LNCAP (cell line): Measurements from ENCODE around the gene LRRFIP1.

ENCODE experiments used
- CTCF ChIP-seq: fragments of 450-650 bp; IDR thresholded peaks from 2 replicates; pipeline ENCODE4 v1.5.1; 2017; ENCODE audit warnings: mild to moderate bottlenecking

Gene LRRFIP1

DNA sequence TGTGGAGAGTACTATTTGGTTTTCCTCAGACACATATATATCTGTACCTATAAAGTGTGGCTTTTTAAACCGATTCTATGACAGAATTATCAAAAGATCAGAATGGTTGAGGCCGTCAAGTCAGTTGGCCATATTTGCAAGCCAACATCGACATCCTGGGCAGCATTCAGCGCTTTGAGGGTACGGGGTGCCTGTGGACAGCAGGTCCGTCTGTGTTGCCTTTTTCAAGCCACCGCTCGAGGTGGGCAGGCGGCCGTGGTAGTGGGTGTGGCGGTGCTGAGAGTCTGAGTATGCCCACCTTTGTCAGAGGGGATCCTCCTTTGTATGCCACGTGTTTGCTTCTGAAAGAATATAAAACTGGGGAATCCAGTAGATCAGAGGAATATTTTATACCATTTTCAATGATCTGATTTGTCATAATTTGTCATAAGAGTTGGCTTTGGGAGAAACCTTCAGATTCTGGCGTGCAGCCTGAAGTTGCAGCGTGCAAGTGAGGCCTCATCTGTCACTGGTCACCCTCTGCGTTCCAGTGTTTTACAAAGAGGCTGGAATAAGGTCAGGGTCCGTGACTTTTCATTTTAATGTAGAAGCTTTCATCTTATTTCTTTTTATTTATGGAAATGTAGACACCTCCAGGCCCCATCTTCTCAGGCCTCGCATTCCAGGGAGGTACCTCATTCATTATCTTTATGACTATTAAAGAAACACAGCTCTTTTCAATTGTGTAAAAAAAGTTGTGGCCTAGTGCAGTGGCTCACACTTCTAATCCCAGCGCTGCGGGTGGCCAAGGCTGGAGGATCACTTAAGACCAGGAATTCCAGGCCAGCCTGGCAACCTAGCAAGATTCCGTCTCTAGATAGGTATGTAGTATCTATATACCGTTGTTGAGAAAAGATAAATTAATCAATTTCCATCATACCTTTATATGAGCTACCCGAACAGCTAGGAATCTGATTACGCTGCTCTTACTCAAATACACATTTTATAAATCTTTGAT is 133.4 kb downstream of the LRRFIP1 start:
- TF ChIP-seq CTCF: no peak

DNA sequence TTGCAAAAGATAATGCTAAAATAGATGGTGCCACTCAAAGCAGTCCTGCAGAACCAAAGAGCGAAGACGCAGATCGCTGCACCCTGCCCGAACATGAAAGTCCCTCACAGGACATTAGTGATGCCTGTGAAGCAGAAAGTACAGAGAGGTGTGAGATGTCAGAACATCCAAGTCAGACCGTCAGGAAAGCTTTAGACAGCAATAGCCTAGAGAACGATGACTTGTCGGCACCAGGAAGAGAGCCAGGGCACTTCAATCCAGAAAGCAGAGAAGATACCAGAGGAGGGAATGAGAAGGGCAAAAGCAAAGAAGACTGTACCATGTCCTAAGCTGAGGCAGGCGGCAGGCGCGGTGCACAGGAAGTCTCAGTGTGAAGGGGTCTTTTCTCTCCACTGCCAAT is 136.4 kb downstream of the LRRFIP1 start:
- TF ChIP-seq CTCF: no peak

- no peak for TF ChIP-seq CTCF
Measured at GRCh38 chr2:237765875-237766274, 138.5 kb downstream of the LRRFIP1 start.

DNA sequence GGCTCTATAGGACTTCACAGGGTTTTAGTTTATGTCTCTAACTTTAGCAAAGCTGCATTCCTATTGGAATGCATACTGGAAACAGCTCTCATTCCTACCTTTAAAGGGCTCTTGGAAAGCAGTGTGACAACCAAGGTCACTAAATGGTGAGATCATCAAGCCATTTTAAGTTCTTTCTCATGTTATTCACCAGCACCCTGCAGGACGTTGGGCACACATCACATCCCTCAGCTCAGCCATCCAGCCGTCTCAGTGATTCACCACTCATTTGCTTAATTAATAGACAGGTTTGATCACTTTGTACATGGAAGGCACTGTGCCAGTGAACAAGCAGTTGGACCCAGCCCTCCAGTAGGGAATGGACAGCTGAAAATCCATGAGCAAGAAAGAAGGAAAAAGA is 139.0 kb downstream of the LRRFIP1 start:
- TF ChIP-seq CTCF: no peak

DNA sequence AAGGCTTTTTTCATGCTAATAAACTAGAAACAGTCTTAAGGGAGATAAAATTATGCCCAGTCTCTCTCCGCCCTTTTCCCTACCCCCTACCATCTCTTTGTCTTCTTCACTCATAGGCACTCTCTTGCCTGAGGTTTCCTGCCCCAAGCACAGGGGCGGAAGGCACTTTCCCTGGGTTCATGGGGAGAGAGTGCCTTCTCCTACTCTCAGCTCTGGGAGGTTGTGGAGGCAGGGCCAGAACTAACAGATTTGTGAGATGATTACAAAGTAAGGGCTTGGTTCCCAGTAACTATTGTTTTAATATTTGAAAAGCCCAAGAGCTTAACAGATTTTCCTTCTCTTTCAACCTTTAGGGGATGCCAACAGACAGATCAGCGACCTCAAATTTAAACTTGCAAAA is 145.1 kb downstream of the LRRFIP1 start:
- no peak for TF ChIP-seq CTCF

DNA sequence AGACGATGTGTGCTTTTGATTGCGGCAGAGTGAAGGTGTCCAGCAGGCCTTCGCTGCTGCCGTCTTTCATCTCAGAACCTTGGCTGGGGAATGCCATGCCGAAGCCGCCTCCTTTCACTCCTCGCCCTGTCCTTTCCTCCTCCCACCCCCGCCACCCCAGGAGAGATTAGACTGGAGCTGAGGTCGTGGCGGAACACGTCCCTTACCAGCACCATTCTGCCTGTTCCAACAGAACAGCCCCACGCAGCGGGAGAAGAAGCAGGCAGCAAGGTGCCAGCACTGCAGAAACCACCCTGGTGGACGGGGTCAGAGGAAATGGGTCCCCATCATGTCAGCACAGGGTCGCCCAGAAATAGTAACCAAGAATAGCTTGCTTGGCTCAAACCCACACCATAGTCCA is 146.4 kb downstream of the LRRFIP1 start:
- TF ChIP-seq CTCF: no peak

DNA sequence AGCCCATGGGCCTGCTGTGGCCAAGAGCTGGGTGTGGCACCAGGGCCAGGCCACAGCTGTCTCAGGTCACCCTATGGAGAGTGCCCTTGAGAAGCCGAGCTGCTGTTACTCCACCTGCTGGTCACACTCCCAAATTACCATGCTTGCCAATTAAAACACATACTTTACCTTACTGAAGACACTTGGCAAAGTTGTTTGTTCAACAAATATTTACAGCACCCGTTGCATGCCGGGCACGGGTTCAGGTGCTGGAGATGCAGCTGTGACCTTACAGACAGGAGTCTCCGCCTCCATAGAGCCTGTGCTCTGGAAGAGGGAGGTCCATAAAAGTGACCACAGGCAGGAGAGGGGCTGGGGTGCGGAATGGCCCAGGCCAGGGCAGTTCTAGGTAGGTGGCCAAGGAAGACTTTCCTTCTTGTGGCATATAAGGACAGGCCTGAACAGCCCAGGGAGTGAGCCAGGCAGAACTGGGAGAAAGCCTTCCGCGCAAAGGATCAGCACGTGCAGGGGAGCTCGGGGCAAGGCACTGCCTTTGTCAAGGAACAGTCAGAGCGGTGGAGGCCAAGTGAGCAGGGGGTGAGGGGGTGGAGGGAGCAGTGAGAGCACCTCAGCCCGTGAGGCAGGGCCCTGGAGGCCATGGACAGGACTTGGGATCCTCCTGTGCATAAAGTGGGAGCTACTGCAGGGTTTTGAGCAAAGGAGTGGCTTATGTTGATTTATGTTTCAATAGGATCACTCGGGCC is 147.6 kb downstream of the LRRFIP1 start:
- TF ChIP-seq CTCF: peak; percentile 72
